HEK293 (cell line): ENCODE data around the gene SELENOS.

Source experiments
- CTCF ChIA-PET: fragments of 350-600 bp; formaldehyde crosslinking; extraction: SDS; loops from one replicate; lab custom pipeline; 2021; ENCODE audit warnings: antibody characterized with exemption; lab: Yijun Ruan, JAX
- POLR2A ChIA-PET: fragments of 300-600 bp; formaldehyde crosslinking; extraction: SDS; loops from one replicate; lab custom pipeline; 2020; ENCODE audit warnings: antibody characterized with exemption, inconsistent platforms; lab: Yijun Ruan, JAX
- H3K27ac ChIP-seq: fragments of 200-500 bp; sonication (Bioruptor generic); 2 replicates; pipeline ENCODE4 v1.5.1; 2014; ENCODE audit warnings: low read depth, low read length, control low read depth, inconsistent platforms; ENCODE audit errors: extremely low read depth
- H3K36me3 ChIP-seq, 2 experiments: fragments of 200-500 bp in 1 of 2; sonication (Bioruptor generic) in 1 of 2; 1 replicate in 1 of 2; 2 replicates in 1 of 2; pipeline ENCODE4 v1.5.1; 2014 to 2017; ENCODE audit warnings: inconsistent platforms in 2 of 2, low read length in 2 of 2; ENCODE audit not compliant: control insufficient read depth in 2 of 2, insufficient read depth in 1 of 2
- H3K4me1 ChIP-seq: fragments of 200-500 bp; sonication (Bioruptor generic); 2 replicates; pipeline ENCODE4 v1.5.1; 2014; ENCODE audit warnings: mild to moderate bottlenecking, low read length, inconsistent platforms; ENCODE audit not compliant: control insufficient read depth, insufficient read depth
- H3K4me3 ChIP-seq: 2 replicates; pipeline ENCODE4 v1.5.1; 2011; ENCODE audit warnings: low read depth, mild to moderate bottlenecking, control low read depth, low read length, moderate library complexity
- H3K9me3 ChIP-seq: fragments of 200-500 bp; sonication (Bioruptor generic); 2 replicates; pipeline ENCODE4 v1.5.1; 2014; ENCODE audit warnings: low read depth, low read length, inconsistent platforms; ENCODE audit not compliant: control insufficient read depth, insufficient read depth
- FEZF1 ChIP-seq: fragments of 450-650 bp; formaldehyde crosslinking; IDR thresholded peaks from 2 replicates; pipeline ENCODE4 v1.5.1; 2016; ENCODE audit warnings: missing biosample characterization, missing genetic modification characterization
- GFI1B ChIP-seq: fragments of 450-650 bp; formaldehyde crosslinking; IDR thresholded peaks from 2 replicates; pipeline ENCODE4 v1.5.1; 2016; ENCODE audit warnings: missing biosample characterization, missing genetic modification characterization
- GLIS1 ChIP-seq: fragments of 450-650 bp; formaldehyde crosslinking; IDR thresholded peaks from 2 replicates; pipeline ENCODE4 v1.5.1; 2016; ENCODE audit warnings: missing biosample characterization, missing genetic modification characterization
- GLIS2 ChIP-seq: fragments of 450-650 bp; formaldehyde crosslinking; IDR thresholded peaks from 2 replicates; pipeline ENCODE4 v1.5.1; 2016; ENCODE audit warnings: missing biosample characterization, missing genetic modification characterization
- HIC1 ChIP-seq: fragments of 450-650 bp; formaldehyde crosslinking; IDR thresholded peaks from 2 replicates; pipeline ENCODE4 v1.5.1; 2016; ENCODE audit warnings: missing biosample characterization, missing genetic modification characterization
- KLF1 ChIP-seq: fragments of 450-650 bp; formaldehyde crosslinking; IDR thresholded peaks from 2 replicates; pipeline ENCODE4 v1.5.1; 2016; ENCODE audit warnings: missing biosample characterization, missing genetic modification characterization
- PATZ1 ChIP-seq: fragments of 450-650 bp; formaldehyde crosslinking; IDR thresholded peaks from 2 replicates; pipeline ENCODE4 v1.5.1; 2016; ENCODE audit warnings: missing biosample characterization, missing genetic modification characterization
- ZBTB1 ChIP-seq: fragments of 450-650 bp; formaldehyde crosslinking; IDR thresholded peaks from 2 replicates; pipeline ENCODE4 v1.5.1; 2016; ENCODE audit warnings: missing biosample characterization, missing genetic modification characterization
- ZBTB48 ChIP-seq: fragments of 450-650 bp; formaldehyde crosslinking; IDR thresholded peaks from 2 replicates; pipeline ENCODE4 v1.5.1; 2016; ENCODE audit warnings: missing biosample characterization, missing genetic modification characterization
- ZNF114 ChIP-seq: fragments of 450-650 bp; formaldehyde crosslinking; IDR thresholded peaks from 2 replicates; pipeline ENCODE4 v1.5.0; 2017; ENCODE audit warnings: missing biosample characterization, missing genetic modification characterization
- ZNF121 ChIP-seq: fragments of 450-650 bp; formaldehyde crosslinking; IDR thresholded peaks from 2 replicates; pipeline ENCODE4 v1.5.1; 2016; ENCODE audit warnings: missing biosample characterization, missing genetic modification characterization
- ZNF132 ChIP-seq: fragments of 450-650 bp; formaldehyde crosslinking; IDR thresholded peaks from 2 replicates; pipeline ENCODE4 v1.5.1; 2017; ENCODE audit warnings: missing biosample characterization, missing genetic modification characterization, borderline replicate concordance
- ZNF19 ChIP-seq: fragments of 450-650 bp; formaldehyde crosslinking; IDR thresholded peaks from 2 replicates; pipeline ENCODE4; 2016; ENCODE audit warnings: missing biosample characterization, missing genetic modification characterization, low read depth
- ZNF335 ChIP-seq: fragments of 450-650 bp; formaldehyde crosslinking; conservative IDR thresholded peaks from 2 replicates; pipeline ENCODE4 v1.5.1; 2016; ENCODE audit warnings: missing biosample characterization, missing genetic modification characterization
- ZNF473 ChIP-seq: fragments of 450-650 bp; formaldehyde crosslinking; IDR thresholded peaks from 2 replicates; pipeline ENCODE4 v1.5.1; 2017; ENCODE audit warnings: missing biosample characterization, missing genetic modification characterization
- ZNF510 ChIP-seq: fragments of 450-650 bp; formaldehyde crosslinking; IDR thresholded peaks from 2 replicates; pipeline ENCODE4 v1.5.1; 2018; ENCODE audit warnings: mild to moderate bottlenecking, missing genetic modification characterization, missing biosample characterization; ENCODE audit not compliant: insufficient replicate concordance
- ZNF514 ChIP-seq: fragments of 450-650 bp; formaldehyde crosslinking; IDR thresholded peaks from 2 replicates; pipeline ENCODE4 v1.5.1; 2016; ENCODE audit warnings: missing biosample characterization, missing genetic modification characterization
- ZNF677 ChIP-seq: fragments of 450-650 bp; IDR thresholded peaks from 2 replicates; pipeline ENCODE4 v1.5.0; 2018; ENCODE audit warnings: missing biosample characterization, mild to moderate bottlenecking, missing genetic modification characterization, moderate library complexity
- ZNF837 ChIP-seq: fragments of 450-650 bp; formaldehyde crosslinking; IDR thresholded peaks from 2 replicates; pipeline ENCODE4 v1.5.1; 2016; ENCODE audit warnings: missing biosample characterization, missing genetic modification characterization
- TF ChIP-seq, protein P1 (sequence below): fragments of 450-650 bp; formaldehyde crosslinking; IDR thresholded peaks from 2 replicates; pipeline ENCODE4 v1.5.1; 2017; ENCODE audit warnings: missing biosample characterization, missing genetic modification characterization

Gene SELENOS

GRCh38 chr15:101317336-101317872, 40.1 kb upstream of the SELENOS start:
- Histone ChIP-seq H3K4me3 (no peak overlapping the region), H3K27ac (no peak overlapping the region), H3K4me1 (no peaks in the 10 kb centered on the region), H3K36me3 (peaks cover 13 to 71% of the 10 kb centered on the region in 2 experiments; a peak in 2 of 3 replicates), H3K9me3 (no peaks in the 10 kb centered on the region)
- CTCF ChIA-PET, result interaction anchor here (0.7 to 1.4 kb wide), 3 partner anchors 10 to 24 kb away, joined by 3 read pairs; no protein-coding TSS in a partner anchor
- TF ChIP-seq GFI1B (tag by site-specific recombination), result no peak
- POLR2A ChIA-PET, result no interaction called here

- Histone ChIP-seq H3K4me1 (no peaks in the 10 kb centered on the region), H3K36me3 (peaks cover 13 to 62% of the 10 kb centered on the region in 2 experiments; a peak in 2 of 3 replicates), H3K9me3 (no peaks in the 10 kb centered on the region), H3K4me3 (no peak overlapping the region), H3K27ac (no peak overlapping the region)
- ChIA-PET POLR2A (no interaction called here), CTCF (interaction anchor here (0.7 to 2.3 kb wide), 4 partner anchors 11 to 23 kb away, joined by 3 to 15 read pairs (median 3); no protein-coding TSS in a partner anchor)
- TF ChIP-seq HIC1 (tag by site-specific recombination), result no peak
- no peak for TF ChIP-seq ZNF121 (tag by site-specific recombination)
- TF ChIP-seq ZBTB1 (tag by site-specific recombination), result no peak
- no peak for TF ChIP-seq ZNF514
- no peak for TF ChIP-seq ZNF473 (tag by site-specific recombination)
- TF ChIP-seq, protein P1, sequence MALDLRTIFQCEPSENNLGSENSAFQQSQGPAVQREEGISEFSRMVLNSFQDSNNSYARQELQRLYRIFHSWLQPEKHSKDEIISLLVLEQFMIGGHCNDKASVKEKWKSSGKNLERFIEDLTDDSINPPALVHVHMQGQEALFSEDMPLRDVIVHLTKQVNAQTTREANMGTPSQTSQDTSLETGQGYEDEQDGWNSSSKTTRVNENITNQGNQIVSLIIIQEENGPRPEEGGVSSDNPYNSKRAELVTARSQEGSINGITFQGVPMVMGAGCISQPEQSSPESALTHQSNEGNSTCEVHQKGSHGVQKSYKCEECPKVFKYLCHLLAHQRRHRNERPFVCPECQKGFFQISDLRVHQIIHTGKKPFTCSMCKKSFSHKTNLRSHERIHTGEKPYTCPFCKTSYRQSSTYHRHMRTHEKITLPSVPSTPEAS, result no peak
- no peak for TF ChIP-seq PATZ1
- no peak for TF ChIP-seq ZNF335 (tag by site-specific recombination)
- no peak for TF ChIP-seq GLIS2 (tag by site-specific recombination)
- no peak for TF ChIP-seq ZNF677 (tag by site-specific recombination)
- TF ChIP-seq FEZF1 (tag by site-specific recombination), result no peak
- no peak for TF ChIP-seq KLF1 (tag by site-specific recombination)
- TF ChIP-seq ZNF837, result no peak
- no peak for TF ChIP-seq ZNF132 (tag by site-specific recombination)
- no peak for TF ChIP-seq ZNF510 (tag by site-specific recombination)
- no peak for TF ChIP-seq ZBTB48 (tag by site-specific recombination)
- no peak for TF ChIP-seq ZNF114
- TF ChIP-seq ZNF19 (tag by site-specific recombination), result no peak
- no peak for TF ChIP-seq GLIS1 (tag by site-specific recombination)
These were observed 39.2 kb upstream of the SELENOS start for GRCh38 chr15:101316529-101316928.
